GM21528 (cell line): ENCODE results near the gene LARP4B.

Experiments
- ATAC-seq: cut with Tn5 transposase; IDR thresholded peaks from one replicate; pipeline ENCODE4 v1.9.1; 2021; ENCODE audit warnings: mild to moderate bottlenecking, moderate library complexity; ENCODE audit not compliant: unreplicated experiment, low FRiP score

The LARP4B gene

GRCh38 chr10:812787-813186 lies 118.7 kb downstream of the LARP4B start:
- no peak for ATAC-seq

DNA sequence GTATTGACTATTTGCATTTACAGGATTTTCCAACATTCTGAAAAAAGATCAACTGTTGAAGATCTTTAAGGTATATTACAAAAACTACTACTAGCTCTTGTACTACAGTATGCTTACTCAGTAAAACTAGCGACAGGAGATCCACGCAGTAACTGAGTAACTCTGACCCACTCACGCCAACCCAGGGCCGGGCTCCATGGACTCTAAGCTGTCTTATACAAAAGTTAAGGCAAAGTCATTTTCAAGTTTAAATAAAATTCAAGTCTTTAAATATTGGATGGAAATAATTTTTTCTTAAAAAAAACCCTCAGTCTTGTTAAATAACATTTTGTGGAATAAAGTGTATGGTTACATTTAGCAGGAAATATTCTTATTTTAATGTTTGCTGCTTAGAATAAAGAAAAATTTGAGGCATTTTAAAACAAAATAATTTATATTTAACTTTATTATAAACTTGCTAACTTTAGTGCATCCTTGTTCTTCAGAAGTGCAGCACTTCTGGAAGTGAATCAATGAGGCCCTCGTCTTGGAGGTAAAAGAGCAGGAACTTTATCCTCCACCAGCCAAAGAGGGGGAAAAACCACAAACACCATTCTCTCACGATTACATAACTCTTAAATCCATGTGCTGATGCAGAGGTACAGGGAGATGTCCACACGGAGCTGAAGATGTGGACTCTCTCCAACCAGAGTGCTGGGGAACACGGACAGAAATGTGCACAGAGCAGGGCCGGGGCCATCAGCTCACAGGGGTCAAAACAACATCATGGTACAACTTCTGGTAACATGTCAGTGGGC lies 119.9 kb downstream of the LARP4B start:
- ATAC-seq, result no peak

GRCh38 chr10:810351-810846 lies 121.1 kb downstream of the LARP4B start:
- no peak for ATAC-seq

DNA sequence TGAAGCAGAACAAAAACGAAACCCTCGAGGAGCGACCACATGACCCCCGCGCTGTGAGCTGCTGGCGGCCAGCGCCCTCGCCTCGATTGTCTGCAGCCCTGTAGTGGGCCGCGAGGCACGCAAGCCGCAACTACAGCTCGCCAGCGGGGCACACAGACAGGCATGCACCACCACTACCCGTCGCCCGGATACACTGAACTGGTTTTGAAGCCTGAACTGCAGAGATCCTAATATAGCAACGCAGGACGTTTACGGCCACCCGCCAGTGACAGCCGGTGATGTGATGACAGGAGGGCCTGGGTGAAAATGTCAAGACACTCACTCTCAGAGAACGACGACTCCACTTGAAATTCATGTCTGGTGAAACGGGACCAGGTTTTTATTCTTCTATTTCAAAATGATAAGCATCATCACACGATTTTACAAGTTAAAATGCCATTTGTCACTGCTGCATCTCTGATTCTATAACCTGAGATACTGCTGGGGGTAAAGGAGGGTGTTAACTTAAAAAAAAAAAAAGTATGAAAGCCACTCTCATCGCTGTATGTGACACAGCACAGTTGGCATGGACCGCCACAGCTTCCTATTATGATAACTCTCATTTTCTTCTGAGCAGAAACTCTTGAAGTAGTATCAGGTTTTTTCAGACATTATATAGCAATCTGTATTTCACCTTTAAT lies 121.7 kb downstream of the LARP4B start:
- no peak for ATAC-seq

GRCh38 chr10:807958-808353 lies 123.5 kb downstream of the LARP4B start:
- ATAC-seq, result no peak

DNA sequence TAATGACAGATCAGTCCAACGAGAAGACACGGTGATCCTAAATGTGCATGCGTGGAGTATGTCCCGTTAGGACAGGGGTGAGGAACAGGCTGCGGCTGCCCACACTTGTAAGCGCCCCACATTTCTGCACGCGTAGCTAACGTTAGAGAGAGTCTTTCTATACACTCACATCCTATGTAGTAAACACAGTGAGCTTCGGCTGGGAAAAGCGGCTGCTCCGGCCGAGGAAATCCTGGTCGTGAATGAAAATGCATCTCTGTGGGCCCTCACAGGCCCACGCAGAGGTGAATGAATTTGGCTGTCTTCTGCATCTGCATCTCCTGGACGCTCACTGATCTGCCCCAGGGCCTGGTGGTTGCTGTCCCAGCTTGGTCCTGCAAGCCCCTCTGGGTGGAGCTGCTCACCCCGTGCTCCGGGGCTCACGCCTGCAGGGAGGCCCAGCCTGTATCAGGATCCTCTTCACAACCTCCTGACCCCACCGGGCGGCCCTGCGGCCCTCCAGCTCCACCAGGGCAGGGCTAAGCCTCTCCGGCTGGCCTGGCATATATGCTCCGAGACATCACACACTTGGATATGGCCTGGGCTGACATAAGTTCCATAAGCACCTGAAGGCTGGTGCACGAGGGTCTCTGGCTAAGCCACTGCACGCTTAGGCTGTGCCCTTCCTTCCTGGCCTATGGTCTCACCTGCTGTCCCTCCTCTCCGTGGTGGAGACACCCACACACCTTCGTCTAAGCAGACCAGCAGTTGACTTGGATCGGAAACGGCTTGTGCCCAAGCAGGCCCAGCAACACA lies 124.1 kb downstream of the LARP4B start:
- ATAC-seq, result no peak

- no peak for ATAC-seq
These were observed 124.9 kb downstream of the LARP4B start for GRCh38 chr10:806451-807162.

GRCh38 chr10:805620-806305 lies 125.7 kb downstream of the LARP4B start:
- no peak for ATAC-seq

DNA sequence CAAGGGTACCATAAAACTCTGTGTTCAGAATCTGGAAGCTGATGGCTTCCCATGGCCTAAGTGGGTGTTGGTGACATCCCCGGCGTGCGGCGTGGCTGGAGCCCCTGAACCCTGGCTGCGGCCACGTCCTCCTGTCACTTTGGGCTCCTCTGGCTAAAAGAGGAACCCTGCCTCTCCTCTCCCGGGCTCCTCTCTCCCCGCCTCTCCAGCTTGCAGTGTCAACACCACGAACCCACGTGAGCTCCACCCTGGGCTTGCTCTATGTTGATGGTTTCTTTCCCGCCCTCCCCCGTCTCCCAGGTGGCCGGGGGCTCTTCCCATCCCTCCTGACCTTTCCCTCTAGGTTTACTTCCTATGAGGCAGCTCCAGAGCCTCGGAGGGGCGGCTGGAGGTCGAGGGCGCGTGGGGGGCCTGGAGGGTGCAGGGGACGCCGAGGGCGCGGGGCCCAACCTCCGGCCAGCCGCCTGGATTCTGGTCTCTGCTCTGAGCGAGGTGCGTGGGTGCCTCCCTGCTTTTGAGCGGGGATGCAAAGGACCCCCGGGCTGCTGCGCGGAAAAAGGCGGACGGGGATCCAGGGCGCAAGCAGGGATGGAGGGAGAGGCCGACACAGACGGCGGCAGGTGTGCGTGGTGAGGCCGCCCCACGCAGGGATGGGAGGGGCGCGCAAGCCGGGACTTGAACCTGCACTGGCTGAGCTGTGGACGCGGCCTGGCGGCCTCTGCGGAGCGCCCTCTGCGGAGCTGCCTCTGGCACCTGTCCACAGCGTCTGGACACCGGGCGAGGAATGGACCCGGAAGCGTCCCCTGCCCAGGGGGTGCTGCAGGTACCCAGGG lies 126.5 kb downstream of the LARP4B start:
- ATAC-seq, result no peak

GRCh38 chr10:804191-804781 lies 127.2 kb downstream of the LARP4B start:
- no peak for ATAC-seq

GRCh38 chr10:803041-803741 lies 128.3 kb downstream of the LARP4B start:
- ATAC-seq, result no peak

- ATAC-seq, result no peak
These were observed 129.0 kb downstream of the LARP4B start for GRCh38 chr10:802506-802905.

GRCh38 chr10:797179-797578 lies 134.3 kb downstream of the LARP4B start:
- ATAC-seq, result no peak

- ATAC-seq, result no peak
These were observed 135.3 kb downstream of the LARP4B start for GRCh38 chr10:796233-796632.

GRCh38 chr10:794382-794956 lies 137.0 kb downstream of the LARP4B start:
- ATAC-seq, result no peak

GRCh38 chr10:792792-793100 lies 138.8 kb downstream of the LARP4B start:
- ATAC-seq, result no peak

DNA sequence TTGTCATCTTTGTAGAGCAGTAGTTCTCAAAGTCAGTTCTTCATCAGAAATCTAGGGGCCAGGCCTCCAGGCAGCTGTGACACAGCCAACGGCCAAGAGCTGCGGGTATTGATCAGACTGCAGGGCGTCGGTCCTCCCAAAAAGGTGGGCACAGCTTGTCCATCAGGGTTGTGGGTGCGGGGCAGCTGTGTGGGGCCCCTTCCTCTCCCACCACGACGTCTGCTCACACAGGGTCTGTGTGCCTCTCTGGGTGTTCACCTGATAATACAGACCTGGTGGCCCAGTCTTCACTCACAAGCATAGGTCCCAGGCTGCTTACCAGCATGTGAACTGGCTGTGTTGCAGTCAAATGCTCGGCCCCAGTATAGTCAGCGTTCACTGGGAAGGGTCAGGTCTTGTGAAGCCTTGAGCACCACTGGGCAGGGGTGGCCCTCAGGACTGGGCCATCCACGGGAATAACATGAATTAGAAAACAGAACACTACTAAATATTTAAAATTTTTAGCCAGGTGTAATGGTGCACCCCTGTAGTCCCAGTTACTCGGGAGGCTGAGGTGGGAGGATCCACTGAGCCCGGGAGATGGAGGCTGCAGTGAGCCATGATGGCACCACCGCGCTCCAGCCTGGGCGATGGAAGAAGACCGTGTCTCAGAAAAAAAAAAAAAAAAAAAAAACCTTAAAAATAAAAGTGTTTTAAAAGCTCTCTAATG lies 139.3 kb downstream of the LARP4B start:
- ATAC-seq, result no peak
